Keratinocyte (primary cell): ENCODE data around the gene PTPN14. TPM values are rescaled to one million over a fixed set of nuclear protein-coding genes. Genes with fewer than 3 reads are reported as not detected.

Experiments used
- DNase-seq: peaks from one replicate; pipeline ENCODE4 v3.0.0-alpha.2; 2011; ENCODE audit warnings: low read depth, missing footprints, low spot score
- FAIRE-seq: peaks from 2 replicates; lab custom pipeline; 2011; peaks lifted over from hg19 to GRCh38; lab: Jason Lieb, UNC
- H2AFZ ChIP-seq: 2 replicates; pipeline ENCODE4 v1.6.0; 2012; ENCODE audit warnings: low read length, control low read depth, inconsistent platforms; ENCODE audit not compliant: control insufficient read depth
- H3K27ac ChIP-seq: 2 replicates; pipeline ENCODE4 v1.5.1; 2011; ENCODE audit warnings: low read length; ENCODE audit not compliant: control insufficient read depth, insufficient read depth
- H3K27me3 ChIP-seq: 3 replicates; pipeline ENCODE4 v1.6.0; 2011; ENCODE audit warnings: low read length; ENCODE audit not compliant: control insufficient read depth, insufficient read depth; ENCODE audit errors: extremely low read depth
- H3K36me3 ChIP-seq, 2 experiments: 2 replicates in 1 of 2; 3 replicates in 1 of 2; pipeline ENCODE4 v1.5.1; 2011; ENCODE audit warnings: low read length in 2 of 2, mild to moderate bottlenecking in 1 of 2; ENCODE audit not compliant: control insufficient read depth in 2 of 2, insufficient read depth in 2 of 2; ENCODE audit errors: extremely low read depth in 1 of 2
- H3K4me1 ChIP-seq: 3 replicates; pipeline ENCODE4 v1.5.1; 2011; ENCODE audit warnings: low read length; ENCODE audit not compliant: control insufficient read depth, insufficient read depth; ENCODE audit errors: extremely low read depth
- H3K4me2 ChIP-seq: 3 replicates; pipeline ENCODE4 v1.6.0; 2011; ENCODE audit warnings: low read depth, low read length; ENCODE audit not compliant: control insufficient read depth, insufficient read depth; ENCODE audit errors: extremely low read depth
- H3K4me3 ChIP-seq, 3 experiments: fragments of 200-600 bp in 1 of 3; sonication (generic) in 1 of 3; 2 replicates in 2 of 3; 3 replicates in 1 of 3; pipeline ENCODE4 v1.5.1; 2011 to 2016; ENCODE audit warnings: low read length in 3 of 3, mild to moderate bottlenecking in 3 of 3, control low read depth in 2 of 3, inconsistent platforms in 1 of 3, low read depth in 1 of 3, mixed read lengths in 1 of 3, mixed run types in 1 of 3, moderate library complexity in 1 of 3; ENCODE audit not compliant: control insufficient read depth in 2 of 3, insufficient read depth in 2 of 3; ENCODE audit errors: extremely low read depth in 1 of 3
- H3K79me2 ChIP-seq: 2 replicates; pipeline ENCODE4 v1.6.0; 2012; ENCODE audit warnings: low read length; ENCODE audit not compliant: control insufficient read depth, insufficient read depth
- H3K9ac ChIP-seq: 3 replicates; pipeline ENCODE4 v1.6.0; 2011; ENCODE audit warnings: low read length; ENCODE audit not compliant: control insufficient read depth, insufficient read depth; ENCODE audit errors: extremely low read depth
- H3K9me1 ChIP-seq: 3 replicates; pipeline ENCODE4 v1.6.0; 2011; ENCODE audit warnings: low read length; ENCODE audit not compliant: control insufficient read depth, insufficient read depth; ENCODE audit errors: extremely low read depth
- H3K9me3 ChIP-seq: 2 replicates; pipeline ENCODE4 v1.5.1; 2012; ENCODE audit warnings: low read depth, low read length; ENCODE audit not compliant: control insufficient read depth
- H4K20me1 ChIP-seq: 3 replicates; pipeline ENCODE4 v1.6.0; 2011; ENCODE audit warnings: low read length; ENCODE audit not compliant: control insufficient read depth, insufficient read depth; ENCODE audit errors: extremely low read depth
- CTCF ChIP-seq, 3 experiments: IDR thresholded peaks in 1 of 3; conservative IDR thresholded peaks in 1 of 3; optimal IDR thresholded peaks in 1 of 3; 2 replicates in 2 of 3; 3 replicates in 1 of 3; pipeline versions ENCODE3 to v1.5.1; 2011; ENCODE audit warnings: low read length in 3 of 3, mild to moderate bottlenecking in 3 of 3, moderate library complexity in 2 of 3, control low read depth in 1 of 3, inconsistent platforms in 1 of 3; ENCODE audit not compliant: insufficient read depth in 2 of 3; ENCODE audit errors: extremely low read depth in 1 of 3
- EZH2 ChIP-seq: IDR thresholded peaks from one replicate; pipeline ENCODE4 v1.6.1; 2012; ENCODE audit warnings: inconsistent platforms, mild to moderate bottlenecking, low read length, moderate library complexity
- dilution Hi-C: fragments of 300-500 bp; cut with MboI; formaldehyde crosslinking; loops from one replicate; pipeline ENCODE4 v1.7.0; 2020; ENCODE audit warnings: low sequenced_read_pairs; ENCODE audit not compliant: extremely low pct_ligation_motif_present
- polyA plus RNA-seq, 5 experiments: library from polyadenylated mRNA; depleted of rRNA in 3 of 5; stranded (reverse) in 3 of 5; stranded (forward) in 1 of 5; unstranded in 1 of 5; fragments of >200 nt; gene quantifications; 1 replicate in 1 of 5; 2 replicates in 3 of 5; 3 replicates in 1 of 5; pipeline versions ENCODE4 v1.2.1 to v1.2.3, GENCODE V29; 2011 to 2012; ENCODE audit warnings: missing spikeins in 2 of 5, low read depth in 1 of 5, low replicate concordance in 1 of 5

The PTPN14 gene
- polyA plus RNA-seq, 1 donor (not counting 4 experiments of a cell fraction or from before 2014, with no cell fraction given) = 29.9 TPM

- no peak for TF ChIP-seq CTCF (optimal IDR thresholded peaks at IDR 0.05 in 1 of 3, IDR thresholded peaks at IDR 0.05 in 1 of 3, conservative IDR thresholded peaks at IDR 0.05 in 1 of 3; ENCODE audit: extremely low read depth in 1 of 3, insufficient read depth in 2 of 3, low read length in 3 of 3)
- peaks cover 94% of the 10 kb centered on the region for H3K79me2 ChIP-seq
- H3K9ac ChIP-seq = peak overlapping the region; percentile 39
- no peaks in the 10 kb centered on the region for H3K27me3 ChIP-seq
- H3K27ac ChIP-seq = peak overlapping the region; percentile 70
- H3K4me1 ChIP-seq = peaks cover 42% of the 10 kb centered on the region
- H3K9me3 ChIP-seq = no peaks in the 10 kb centered on the region
- no peaks in the 10 kb centered on the region for H4K20me1 ChIP-seq
- DNase-seq (no peak), FAIRE-seq (peak; percentile 84)
- H3K4me2 ChIP-seq = peak overlapping the region; percentile 61
- peaks cover 11 to 20% of the 10 kb centered on the region in 2 experiments for H3K36me3 ChIP-seq
- no peaks in the 10 kb centered on the region for H3K9me1 ChIP-seq
- H3K4me3 ChIP-seq = no peak overlapping the region
- no peak overlapping the region for H2AFZ ChIP-seq
- dilution Hi-C loops = no loop called here
Observed at GRCh38 chr1:214467078-214467585, 84.3 kb downstream of the PTPN14 start.

- Histone ChIP-seq H4K20me1 (no peaks in the 10 kb centered on the region), H3K79me2 (peaks cover 94% of the 10 kb centered on the region), H3K36me3 (peaks cover 13 to 26% of the 10 kb centered on the region in 2 experiments), H3K27ac (peak overlapping the region; percentile 70), H3K4me1 (peaks cover 42% of the 10 kb centered on the region), H3K27me3 (no peaks in the 10 kb centered on the region), H3K9me1 (no peaks in the 10 kb centered on the region), H3K9ac (peak overlapping the region; percentile 43), H3K9me3 (no peaks in the 10 kb centered on the region), H3K4me3 (no peak overlapping the region), H2AFZ (no peak overlapping the region), H3K4me2 (peak overlapping the region; percentile 61)
- FAIRE-seq = peak; percentile 61
- dilution Hi-C loops = no loop called here
- TF ChIP-seq EZH2 = no peak
- TF ChIP-seq CTCF (optimal IDR thresholded peaks at IDR 0.05 in 1 of 3, IDR thresholded peaks at IDR 0.05 in 1 of 3, conservative IDR thresholded peaks at IDR 0.05 in 1 of 3; ENCODE audit: extremely low read depth in 1 of 3, insufficient read depth in 2 of 3, low read length in 3 of 3) = no peak
- DNase-seq = no peak
Observed at GRCh38 chr1:214466403-214467077, 84.9 kb downstream of the PTPN14 start.
